DMS 273 (cell line): ENCODE results near the gene MYO18A.
"Not testable (repeated sequence)": the region's sequence is repeated elsewhere in the genome, so short reads cannot be mapped to it uniquely, and the experiment has no call there.

Source experiments
- DNase-seq: peaks from one replicate; lab custom pipeline; 2025; ENCODE audit not compliant: unreplicated experiment; lab: John Stamatoyannopoulos, UW

Gene MYO18A

GRCh38 chr17:29149431-29150064 is 30.6 kb downstream of the MYO18A start:
- DNase-seq, result peak; percentile 90

- peak; percentile 98 for DNase-seq
Observed at GRCh38 chr17:29148790-29149430, 31.3 kb downstream of the MYO18A start.

GRCh38 chr17:29148257-29148789 is 31.9 kb downstream of the MYO18A start:
- DNase-seq, result no peak

GRCh38 chr17:29147682-29148081 is 32.5 kb downstream of the MYO18A start:
- DNase-seq, result no peak

GRCh38 chr17:29147228-29147627 is 33.0 kb downstream of the MYO18A start:
- not testable (repeated sequence) for DNase-seq

GRCh38 chr17:29146369-29146972 is 33.7 kb downstream of the MYO18A start:
- no peak for DNase-seq

GRCh38 chr17:29145289-29146073 is 34.7 kb downstream of the MYO18A start:
- DNase-seq, result peak; percentile 80

- DNase-seq, result peak; percentile 89
Observed at GRCh38 chr17:29143894-29144293, 36.3 kb downstream of the MYO18A start.

GRCh38 chr17:29141514-29141876 is 38.7 kb downstream of the MYO18A start:
- no peak for DNase-seq

- DNase-seq, result peak; percentile 31
Observed at GRCh38 chr17:29140631-29141513, 39.3 kb downstream of the MYO18A start.

GRCh38 chr17:29140051-29140621 is 40.1 kb downstream of the MYO18A start:
- peak; percentile 82 for DNase-seq

GRCh38 chr17:29138971-29139691 is 41.1 kb downstream of the MYO18A start:
- no peak for DNase-seq

- DNase-seq, result no peak
Observed at GRCh38 chr17:29138184-29138955, 41.8 kb downstream of the MYO18A start.

GRCh38 chr17:29136998-29137730 is 43.0 kb downstream of the MYO18A start:
- no peak for DNase-seq

- no peak for DNase-seq
Observed at GRCh38 chr17:29135464-29135863, 44.7 kb downstream of the MYO18A start.

- DNase-seq, result no peak
Observed at GRCh38 chr17:29133121-29133713, 47.0 kb downstream of the MYO18A start.

GRCh38 chr17:29131814-29132682 is 48.1 kb downstream of the MYO18A start:
- DNase-seq, result no peak
